K562 (cell line): ENCODE results near the gene PRRC2A. TPM values are rescaled to one million over a fixed set of nuclear protein-coding genes. Genes with fewer than 3 reads are reported as not detected.
A peak's percentile ranks its signal among the peaks of the same experiment; 100 is the strongest.

ENCODE experiments used
- CHD4 ChIP-seq: fragments of 200-600 bp; sonication (generic); IDR thresholded peaks from 3 replicates; pipeline ENCODE4 v1.6.1; 2012; ENCODE audit warnings: low read depth, mild to moderate bottlenecking, mixed read lengths, low read length, inconsistent platforms; ENCODE audit not compliant: insufficient read depth, insufficient replicate concordance, poor library complexity, severe bottlenecking
- KDM1A ChIP-seq, 2 experiments: fragments of 450-650 bp; IDR thresholded peaks; 2 replicates each; pipeline ENCODE4 v1.6.1; 2016; ENCODE audit warnings: mild to moderate bottlenecking in 2 of 2
- KDM4B ChIP-seq, 2 experiments: fragments of 450-650 bp in 1 of 2; sonication (generic) in 1 of 2; IDR thresholded peaks; 2 replicates each; pipeline ENCODE4 v1.6.1; 2016 to 2017; ENCODE audit warnings: borderline replicate concordance in 2 of 2, antibody characterized with exemption in 1 of 2, low read depth in 1 of 2, mild to moderate bottlenecking in 1 of 2
- NBN ChIP-seq: fragments of 450-650 bp; IDR thresholded peaks from 2 replicates; pipeline ENCODE4 v1.6.1; 2016; ENCODE audit warnings: low read depth, mild to moderate bottlenecking
- POLR3A ChIP-seq: IDR thresholded peaks from 2 replicates; pipeline ENCODE4 v1.6.1; 2011; ENCODE audit warnings: borderline replicate concordance, mild to moderate bottlenecking, moderate library complexity; ENCODE audit not compliant: insufficient read length, insufficient read depth; ENCODE audit errors: extremely low read depth
- RBFOX2 ChIP-seq: fragments of 200-400 bp; formaldehyde crosslinking; IDR thresholded peaks from 2 replicates; pipeline ENCODE4 v1.6.1; 2017; ENCODE audit warnings: low read depth, mild to moderate bottlenecking, low read length, moderate library complexity
- RFX7 ChIP-seq: fragments of 250-450 bp; sonication (Bioruptor Pico); IDR thresholded peaks from 2 replicates; pipeline ENCODE4 v1.5.1; 2021; ENCODE audit warnings: mild to moderate bottlenecking
- SP2 ChIP-seq: IDR thresholded peaks from 2 replicates; pipeline ENCODE4 v1.6.1; 2011; ENCODE audit warnings: mild to moderate bottlenecking, low read depth, low read length, moderate library complexity; ENCODE audit not compliant: poor library complexity, severe bottlenecking; ENCODE audit errors: extremely low read depth
- ZNF431 ChIP-seq: sonication (generic); formaldehyde crosslinking; IDR thresholded peaks from 2 replicates; pipeline ENCODE4 v1.8.0; 2022; ENCODE audit warnings: mild to moderate bottlenecking, missing genetic modification reagents
- ZNF644 ChIP-seq: fragments of 200-800 bp; sonication (Bioruptor generic); IDR thresholded peaks from 2 replicates; pipeline ENCODE4 v1.6.1; 2016; ENCODE audit warnings: low read depth, missing genetic modification characterization, missing compliant biosample characterization
- polyA plus RNA-seq, 8 experiments: library from polyadenylated mRNA; depleted of rRNA in 4 of 8; stranded (reverse) in 5 of 8; unstranded in 3 of 8; fragments of >200 nt; fragmentation: Nextera tagmentation in 2 of 8; fragmentation: Illumina TruSeq in 1 of 8; extraction: Ambion mirVana in 2 of 8; extraction: Trizol in 1 of 8; gene quantifications; 2 replicates each; pipeline versions ENCODE4 v1.2.1 to v1.2.3, GENCODE V29; 2011 to 2014; ENCODE audit warnings: inconsistent platforms in 1 of 8, missing spikeins in 1 of 8
- total RNA-seq, 7 experiments: library from RNA; depleted of rRNA in 6 of 7; stranded (reverse); fragments of >200 nt in 6 of 7; fragmentation: Illumina TruSeq in 2 of 7; extraction: Trizol in 2 of 7; gene quantifications; 2 replicates each; pipeline versions ENCODE4 v1.2.1 to v1.2.3, GENCODE V29; 2011 to 2021; ENCODE audit warnings: low replicate concordance in 1 of 7
- TF ChIP-seq, protein P1 (sequence below), 2 experiments: fragments of 450-650 bp in 1 of 2; sonication (generic) in 1 of 2; formaldehyde crosslinking in 1 of 2; IDR thresholded peaks in 1 of 2; conservative IDR thresholded peaks in 1 of 2; 2 replicates each; pipeline versions ENCODE4 v1.6.1 to v1.8.1; 2016 to 2023; ENCODE audit warnings: mild to moderate bottlenecking in 2 of 2, moderate library complexity in 2 of 2, inconsistent platforms in 1 of 2, missing genetic modification reagents in 1 of 2
- TF ChIP-seq, protein P2 (sequence below): IDR thresholded peaks from 2 replicates; pipeline ENCODE4 v1.6.1; 2011; ENCODE audit warnings: borderline replicate concordance, low read depth, mild to moderate bottlenecking, moderate library complexity, low read length; ENCODE audit not compliant: insufficient read depth, poor library complexity, severe bottlenecking
- TF ChIP-seq, protein P3 (sequence below): IDR thresholded peaks from 3 replicates; pipeline ENCODE4 v1.6.1; 2011; ENCODE audit warnings: borderline replicate concordance, mild to moderate bottlenecking; ENCODE audit not compliant: insufficient read length, insufficient read depth
- TF ChIP-seq, protein P4 (sequence below): fragments of 250-450 bp; sonication (Bioruptor Pico); IDR thresholded peaks from 2 replicates; pipeline ENCODE4 v1.8.0; 2022; ENCODE audit warnings: moderate library complexity, mild to moderate bottlenecking, inconsistent platforms
- TF ChIP-seq, protein P5 (sequence below), 3 experiments: fragments of 200-800 bp in 1 of 3; fragments of 250-450 bp in 1 of 3; fragments of 450-650 bp in 1 of 3; sonication (Bioruptor Pico) in 1 of 3; sonication (Bioruptor generic) in 1 of 3; formaldehyde crosslinking in 1 of 3; IDR thresholded peaks; 2 replicates each; pipeline versions ENCODE4 v1.6.1 to v1.8.0; 2016 to 2022; ENCODE audit warnings: mild to moderate bottlenecking in 2 of 3, missing genetic modification characterization in 2 of 3, missing compliant biosample characterization in 1 of 3, moderate library complexity in 1 of 3

The PRRC2A gene
- total and polyA plus RNA-seq, 9 of the 15 experiments (the other 6 are each of a cell fraction or from before 2014, with no cell fraction given), result 1.0 to 332 (median 63.0) TPM

DNA sequence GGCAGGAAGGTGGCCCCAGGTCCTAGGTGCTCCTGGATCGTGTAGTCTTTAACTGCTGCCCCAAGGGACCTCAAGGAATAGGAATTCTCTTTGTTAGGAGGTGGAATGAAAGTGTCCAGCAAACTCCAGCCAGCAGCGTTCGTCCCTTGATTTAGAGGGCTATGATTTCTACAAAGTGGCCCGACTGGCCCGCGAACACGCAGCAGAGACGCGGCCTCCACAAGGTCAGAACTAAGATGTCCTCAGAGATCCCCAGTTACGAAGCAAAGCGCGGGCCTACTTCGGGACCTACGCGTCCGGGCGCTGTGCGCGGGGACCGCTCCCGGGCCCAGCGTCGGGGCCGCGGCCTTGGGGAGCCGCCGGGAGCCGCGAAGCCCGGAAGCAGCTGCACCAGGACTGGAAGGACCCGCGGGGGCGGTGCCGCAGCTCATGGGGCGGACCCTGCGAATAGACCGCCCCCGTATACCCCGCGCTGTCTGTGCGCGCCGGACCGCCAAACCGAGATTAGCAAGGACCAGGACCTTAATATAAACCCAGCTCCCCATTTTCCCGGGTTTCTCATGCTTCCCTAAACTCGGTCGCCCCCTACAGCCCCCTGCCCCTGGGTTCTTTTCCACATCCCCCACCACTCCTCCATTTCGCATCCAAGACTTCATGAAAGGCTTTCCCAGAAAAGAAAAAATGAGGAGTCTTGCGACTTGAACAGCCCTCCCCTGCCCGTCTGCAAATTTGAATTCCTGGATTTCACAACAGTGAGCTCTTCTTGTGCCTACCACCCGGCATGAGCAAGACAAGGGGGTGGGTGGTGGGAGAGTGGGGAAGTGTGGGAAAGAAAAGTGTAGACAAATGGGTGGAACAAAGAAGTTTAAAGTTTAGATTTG is 40.1 kb downstream of the PRRC2A start, which contains the start of gene C6orf47 (continued):
- TF ChIP-seq, protein P1, sequence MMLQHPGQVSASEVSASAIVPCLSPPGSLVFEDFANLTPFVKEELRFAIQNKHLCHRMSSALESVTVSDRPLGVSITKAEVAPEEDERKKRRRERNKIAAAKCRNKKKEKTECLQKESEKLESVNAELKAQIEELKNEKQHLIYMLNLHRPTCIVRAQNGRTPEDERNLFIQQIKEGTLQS (IDR thresholded peaks at IDR 0.05), result no peak
- TF ChIP-seq, protein P1 (CRISPR knock-in tag; conservative IDR thresholded peaks at IDR 0.05), result no peak; the same call in 1 of the 2 replicates
- TF ChIP-seq ZNF644 (tag) (no peak), RFX7 (peak; percentile 46; the same call in 1 of the 2 replicates), KDM4B (IDR thresholded peaks at IDR 0.05; ENCODE audit: borderline replicate concordance in 2 of 2, low read depth in 1 of 2) (no peak), POLR3A (no peak), KDM1A (IDR thresholded peaks at IDR 0.05) (no peak), CHD4 (no peak), NBN (peak; percentile 56; the same call in 1 of the 2 replicates), SP2 (no peak), ZNF431 (CRISPR knock-in tag) (no peak; the same call in 1 of the 2 replicates), RBFOX2 (peak; percentile 96)
- TF ChIP-seq, protein P2, sequence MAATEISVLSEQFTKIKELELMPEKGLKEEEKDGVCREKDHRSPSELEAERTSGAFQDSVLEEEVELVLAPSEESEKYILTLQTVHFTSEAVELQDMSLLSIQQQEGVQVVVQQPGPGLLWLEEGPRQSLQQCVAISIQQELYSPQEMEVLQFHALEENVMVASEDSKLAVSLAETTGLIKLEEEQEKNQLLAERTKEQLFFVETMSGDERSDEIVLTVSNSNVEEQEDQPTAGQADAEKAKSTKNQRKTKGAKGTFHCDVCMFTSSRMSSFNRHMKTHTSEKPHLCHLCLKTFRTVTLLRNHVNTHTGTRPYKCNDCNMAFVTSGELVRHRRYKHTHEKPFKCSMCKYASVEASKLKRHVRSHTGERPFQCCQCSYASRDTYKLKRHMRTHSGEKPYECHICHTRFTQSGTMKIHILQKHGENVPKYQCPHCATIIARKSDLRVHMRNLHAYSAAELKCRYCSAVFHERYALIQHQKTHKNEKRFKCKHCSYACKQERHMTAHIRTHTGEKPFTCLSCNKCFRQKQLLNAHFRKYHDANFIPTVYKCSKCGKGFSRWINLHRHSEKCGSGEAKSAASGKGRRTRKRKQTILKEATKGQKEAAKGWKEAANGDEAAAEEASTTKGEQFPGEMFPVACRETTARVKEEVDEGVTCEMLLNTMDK, result no peak
- TF ChIP-seq, protein P3, sequence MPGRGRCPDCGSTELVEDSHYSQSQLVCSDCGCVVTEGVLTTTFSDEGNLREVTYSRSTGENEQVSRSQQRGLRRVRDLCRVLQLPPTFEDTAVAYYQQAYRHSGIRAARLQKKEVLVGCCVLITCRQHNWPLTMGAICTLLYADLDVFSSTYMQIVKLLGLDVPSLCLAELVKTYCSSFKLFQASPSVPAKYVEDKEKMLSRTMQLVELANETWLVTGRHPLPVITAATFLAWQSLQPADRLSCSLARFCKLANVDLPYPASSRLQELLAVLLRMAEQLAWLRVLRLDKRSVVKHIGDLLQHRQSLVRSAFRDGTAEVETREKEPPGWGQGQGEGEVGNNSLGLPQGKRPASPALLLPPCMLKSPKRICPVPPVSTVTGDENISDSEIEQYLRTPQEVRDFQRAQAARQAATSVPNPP, result no peak
- TF ChIP-seq, protein P4, sequence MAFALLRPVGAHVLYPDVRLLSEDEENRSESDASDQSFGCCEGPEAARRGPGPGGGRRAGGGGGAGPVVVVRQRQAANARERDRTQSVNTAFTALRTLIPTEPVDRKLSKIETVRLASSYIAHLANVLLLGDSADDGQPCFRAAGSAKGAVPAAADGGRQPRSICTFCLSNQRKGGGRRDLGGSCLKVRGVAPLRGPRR (CRISPR knock-in tag), result no peak
- TF ChIP-seq, protein P5, sequence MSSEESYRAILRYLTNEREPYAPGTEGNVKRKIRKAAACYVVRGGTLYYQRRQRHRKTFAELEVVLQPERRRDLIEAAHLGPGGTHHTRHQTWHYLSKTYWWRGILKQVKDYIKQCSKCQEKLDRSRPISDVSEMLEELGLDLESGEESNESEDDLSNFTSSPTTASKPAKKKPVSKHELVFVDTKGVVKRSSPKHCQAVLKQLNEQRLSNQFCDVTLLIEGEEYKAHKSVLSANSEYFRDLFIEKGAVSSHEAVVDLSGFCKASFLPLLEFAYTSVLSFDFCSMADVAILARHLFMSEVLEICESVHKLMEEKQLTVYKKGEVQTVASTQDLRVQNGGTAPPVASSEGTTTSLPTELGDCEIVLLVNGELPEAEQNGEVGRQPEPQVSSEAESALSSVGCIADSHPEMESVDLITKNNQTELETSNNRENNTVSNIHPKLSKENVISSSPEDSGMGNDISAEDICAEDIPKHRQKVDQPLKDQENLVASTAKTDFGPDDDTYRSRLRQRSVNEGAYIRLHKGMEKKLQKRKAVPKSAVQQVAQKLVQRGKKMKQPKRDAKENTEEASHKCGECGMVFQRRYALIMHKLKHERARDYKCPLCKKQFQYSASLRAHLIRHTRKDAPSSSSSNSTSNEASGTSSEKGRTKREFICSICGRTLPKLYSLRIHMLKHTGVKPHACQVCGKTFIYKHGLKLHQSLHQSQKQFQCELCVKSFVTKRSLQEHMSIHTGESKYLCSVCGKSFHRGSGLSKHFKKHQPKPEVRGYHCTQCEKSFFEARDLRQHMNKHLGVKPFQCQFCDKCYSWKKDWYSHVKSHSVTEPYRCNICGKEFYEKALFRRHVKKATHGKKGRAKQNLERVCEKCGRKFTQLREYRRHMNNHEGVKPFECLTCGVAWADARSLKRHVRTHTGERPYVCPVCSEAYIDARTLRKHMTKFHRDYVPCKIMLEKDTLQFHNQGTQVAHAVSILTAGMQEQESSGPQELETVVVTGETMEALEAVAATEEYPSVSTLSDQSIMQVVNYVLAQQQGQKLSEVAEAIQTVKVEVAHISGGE (CRISPR knock-in tag; IDR thresholded peaks at IDR 0.05), result no peak
